ENCODE results near the gene ISLR. TPM values are rescaled to one million over a fixed set of nuclear protein-coding genes. Genes with fewer than 3 reads are reported as not detected.
A peak's percentile ranks its signal among the peaks of the same experiment; 100 is the strongest.

ISLR gene
- total RNA-seq, 1 experiment from 2014 or later, result 0.11 TPM

- Histone ChIP-seq H3K4ac (ENCODE audit: low read depth, low read length) (no peak within 1 kb of the TSS), H4K5ac (ENCODE audit: insufficient read length, low read depth, low read length) (no peak within 1 kb of the TSS), H2BK12ac (ENCODE audit: insufficient read length, low read depth, low read length) (no peak within 1 kb of the TSS), H3K18ac (ENCODE audit: insufficient read length, low read depth, low read length) (no peak within 1 kb of the TSS), H2AFZ (ENCODE audit: low read length) (no peak within 1 kb of the TSS), H3K27ac (ENCODE audit: insufficient read length, low read depth, low read length) (no peak within 1 kb of the TSS), H3K23me2 (ENCODE audit: insufficient read length, low read depth, low read length, poor library complexity, severe bottlenecking) (peaks cover 11% of the 10 kb centered on the region), H2BK20ac (ENCODE audit: low read depth, low read length, poor library complexity, severe bottlenecking) (no peak within 1 kb of the TSS), H4K91ac (ENCODE audit: insufficient read length, low read depth, low read length) (no peak within 1 kb of the TSS), H3K9me3 (ENCODE audit: control insufficient read depth, low read depth, low read length) (no peaks in the 10 kb centered on the region), H3K56ac (ENCODE audit: insufficient read length, low read depth, low read length) (no peak within 1 kb of the TSS), H4K20me1 (ENCODE audit: control insufficient read depth, insufficient read depth, insufficient read length) (no peaks in the 10 kb centered on the region), H3K4me2 (ENCODE audit: insufficient read depth, insufficient read length, low read length) (peak within 1 kb of the TSS; percentile 71), H3K27me3 (ENCODE audit: insufficient read depth, low read length) (no peaks in the 10 kb centered on the region), H3K79me2 (ENCODE audit: insufficient read depth, low read length) (no peaks in the 10 kb centered on the region), H3K9ac (ENCODE audit: extremely low read depth, insufficient read length, low read length) (no peak within 1 kb of the TSS), H3K23ac (ENCODE audit: insufficient read length, low read depth, low read length) (no peak within 1 kb of the TSS), H2AK5ac (ENCODE audit: insufficient read length, low read length) (no peak within 1 kb of the TSS), H3T11ph (ENCODE audit: low read length) (no peak within 1 kb of the TSS), H3K4me1 (ENCODE audit: insufficient read depth, low read length) (peaks cover 18% of the 10 kb centered on the region; the same call in 1 of the 2 replicates), H4K8ac (replicated peaks; ENCODE audit: insufficient read length, low read depth, low read length) (no peak within 1 kb of the TSS), H3K14ac (ENCODE audit: insufficient read depth, low read length) (peak within 1 kb of the TSS; percentile 10), H3K79me1 (ENCODE audit: insufficient read depth, low read depth, low read length, poor library complexity, severe bottlenecking) (no peaks in the 10 kb centered on the region), H2BK5ac (ENCODE audit: insufficient read length, low read length) (no peak within 1 kb of the TSS), H2BK15ac (ENCODE audit: low read depth, low read length) (no peak within 1 kb of the TSS), H2BK120ac (ENCODE audit: low read depth, low read length, poor library complexity, severe bottlenecking) (no peak within 1 kb of the TSS)
- peak; percentile 98 for DNase-seq
- Mint-ChIP-seq H3K27ac (peak within 1 kb of the TSS; percentile 87 to 95 (median 92); a peak in 6 of 7 replicates), H3K36me3 (ENCODE audit: insufficient read depth in 1 of 3, low read depth in 3 of 3) (peaks cover 0 to 12% (median 10%) of the 10 kb centered on the region in 3 experiments; a peak in 6 of 7 replicates), H3K27me3 (ENCODE audit: low read depth) (peaks cover 46% of the 10 kb centered on the region), H3K9me3 (no peaks in the 10 kb centered on the region), H3K4me3 (peak within 1 kb of the TSS; percentile 71 to 83), H3K4me1 (peaks cover 52 to 62% of the 10 kb centered on the region in 2 experiments)
- peak; percentile 48 for TF ChIP-seq CTCF (conservative IDR thresholded peaks at IDR 0.05)
- no CpG with 5 or more reads among the region's 26 CpGs for WGBS (ENCODE audit: extremely low coverage, insufficient read length, low lambda C conversion rate)
These were observed 29.2 kb downstream of the ISLR start, which contains the start of gene STRA6 for GRCh38 chr15:74202452-74203401. Gene STRA6 (minus strand): TSS chr15:74202787. CDS start chr15:74202267, 520 bp downstream.

Data from H9 (cell line).